ENCODE results near the gene KCNS3.

The KCNS3 gene

GRCh38 chr2:17879137-17879912 lies 858 bp downstream of the KCNS3 start:
- no peak for DNase-seq

GRCh38 chr2:17879913-17880274 lies 1.4 kb downstream of the KCNS3 start:
- no peak for DNase-seq

GRCh38 chr2:17892770-17893534 lies 14.5 kb downstream of the KCNS3 start:
- no peak for DNase-seq

- no peak for DNase-seq
These were observed 15.5 kb downstream of the KCNS3 start for GRCh38 chr2:17894005-17894404.

GRCh38 chr2:17894556-17894955 lies 16.1 kb downstream of the KCNS3 start:
- no peak for DNase-seq

- DNase-seq: no peak
These were observed 21.4 kb downstream of the KCNS3 start for GRCh38 chr2:17899871-17900270.

- no peak for DNase-seq
These were observed 22.8 kb downstream of the KCNS3 start for GRCh38 chr2:17901246-17901645.

GRCh38 chr2:17910980-17911379 lies 32.5 kb downstream of the KCNS3 start:
- no peak for DNase-seq

- DNase-seq: no peak
These were observed 33.2 kb downstream of the KCNS3 start for GRCh38 chr2:17911491-17912260.

GRCh38 chr2:17912266-17912691 lies 33.8 kb downstream of the KCNS3 start:
- no peak for DNase-seq

GRCh38 chr2:17915099-17915498 lies 36.6 kb downstream of the KCNS3 start:
- DNase-seq: no peak

GRCh38 chr2:17915811-17916518 lies 37.5 kb downstream of the KCNS3 start:
- DNase-seq: no peak

- no peak for DNase-seq
These were observed 38.1 kb downstream of the KCNS3 start for GRCh38 chr2:17916584-17916983.

- no peak for DNase-seq
These were observed 40.3 kb downstream of the KCNS3 start for GRCh38 chr2:17918789-17919188.

- no peak for DNase-seq
These were observed 52.3 kb downstream of the KCNS3 start for GRCh38 chr2:17930773-17931172.

GRCh38 chr2:17933256-17933655 lies 54.8 kb downstream of the KCNS3 start:
- DNase-seq: no peak

- DNase-seq: no peak
These were observed 56.3 kb downstream of the KCNS3 start for GRCh38 chr2:17934721-17935120.

- no peak for DNase-seq
These were observed 56.9 kb downstream of the KCNS3 start for GRCh38 chr2:17935242-17935885.

GRCh38 chr2:17936599-17936998 lies 58.1 kb downstream of the KCNS3 start:
- no peak for DNase-seq

GRCh38 chr2:17940091-17940630 lies 61.7 kb downstream of the KCNS3 start:
- no peak for DNase-seq

GRCh38 chr2:17943444-17943843 lies 65.0 kb downstream of the KCNS3 start:
- DNase-seq: no peak

- DNase-seq: no peak
These were observed 68.6 kb downstream of the KCNS3 start for GRCh38 chr2:17947113-17947512.
